ENCODE results near the gene PAF1.
"Not testable (repeated sequence)": the region's sequence is repeated elsewhere in the genome, so short reads cannot be mapped to it uniquely, and the experiment has no call there.

Gene PAF1

GRCh38 chr19:39356647-39357046, 34.3 kb downstream of the PAF1 start:
- DNase-seq (ENCODE audit: extremely low read depth in 1 of 2, low read depth in 1 of 2): no peak

- no peak for DNase-seq (ENCODE audit: extremely low read depth in 1 of 2, low read depth in 1 of 2)
Observed at GRCh38 chr19:39356073-39356472, 34.8 kb downstream of the PAF1 start.

GRCh38 chr19:39355253-39355652, 35.7 kb downstream of the PAF1 start:
- DNase-seq (ENCODE audit: extremely low read depth in 1 of 2, low read depth in 1 of 2): no peak

GRCh38 chr19:39352381-39353255, 38.3 kb downstream of the PAF1 start:
- DNase-seq (ENCODE audit: extremely low read depth in 1 of 2, low read depth in 1 of 2): no peak

- DNase-seq (ENCODE audit: extremely low read depth in 1 of 2, low read depth in 1 of 2): no peak
Observed at GRCh38 chr19:39351537-39352064, 39.3 kb downstream of the PAF1 start.

GRCh38 chr19:39350156-39350555, 40.8 kb downstream of the PAF1 start:
- no peak for DNase-seq (ENCODE audit: extremely low read depth in 1 of 2, low read depth in 1 of 2)

- no peak for DNase-seq (ENCODE audit: extremely low read depth in 1 of 2, low read depth in 1 of 2)
Observed at GRCh38 chr19:39349326-39349725, 41.6 kb downstream of the PAF1 start.

- DNase-seq (ENCODE audit: extremely low read depth in 1 of 2, low read depth in 1 of 2): no peak
Observed at GRCh38 chr19:39347332-39348164, 43.4 kb downstream of the PAF1 start.

- DNase-seq (ENCODE audit: extremely low read depth in 1 of 2, low read depth in 1 of 2): no peak
Observed at GRCh38 chr19:39345956-39346355, 45.0 kb downstream of the PAF1 start.

- DNase-seq (ENCODE audit: extremely low read depth in 1 of 2, low read depth in 1 of 2): no peak
Observed at GRCh38 chr19:39342647-39343305, 48.1 kb downstream of the PAF1 start.

GRCh38 chr19:39341719-39342604, 48.9 kb downstream of the PAF1 start, which contains the start of gene SAMD4B:
Gene SAMD4B, plus strand, starts transcription at chr19:39342421. Its CDS starts 14,473 bp downstream, at chr19:39356894.
- peak; percentile 95 to 99 for DNase-seq (ENCODE audit: extremely low read depth in 1 of 2, low read depth in 1 of 2)

GRCh38 chr19:39341129-39341718, 49.7 kb downstream of the PAF1 start:
- DNase-seq (ENCODE audit: extremely low read depth in 1 of 2, low read depth in 1 of 2): no peak

GRCh38 chr19:39340156-39340555, 50.8 kb downstream of the PAF1 start:
- DNase-seq (ENCODE audit: extremely low read depth in 1 of 2, low read depth in 1 of 2): not testable (repeated sequence)

- DNase-seq (ENCODE audit: extremely low read depth in 1 of 2, low read depth in 1 of 2): no peak
Observed at GRCh38 chr19:39339674-39340073, 51.2 kb downstream of the PAF1 start.

- no peak for DNase-seq (ENCODE audit: extremely low read depth in 1 of 2, low read depth in 1 of 2)
Observed at GRCh38 chr19:39336483-39336882, 54.4 kb downstream of the PAF1 start.
